Inflammatory macrophage (primary cell): Measurements from ENCODE around the gene TRAPPC2.
A peak's percentile ranks its signal among the peaks of the same experiment; 100 is the strongest.
"Not testable (repeated sequence)": the region's sequence is repeated elsewhere in the genome, so short reads cannot be mapped to it uniquely, and the experiment has no call there.

Experiments
- DNase-seq, 2 donors: peaks; one replicate each; pipeline ENCODE4 v3.0.0-alpha.2; 2020 to 2022

Gene TRAPPC2

DNA sequence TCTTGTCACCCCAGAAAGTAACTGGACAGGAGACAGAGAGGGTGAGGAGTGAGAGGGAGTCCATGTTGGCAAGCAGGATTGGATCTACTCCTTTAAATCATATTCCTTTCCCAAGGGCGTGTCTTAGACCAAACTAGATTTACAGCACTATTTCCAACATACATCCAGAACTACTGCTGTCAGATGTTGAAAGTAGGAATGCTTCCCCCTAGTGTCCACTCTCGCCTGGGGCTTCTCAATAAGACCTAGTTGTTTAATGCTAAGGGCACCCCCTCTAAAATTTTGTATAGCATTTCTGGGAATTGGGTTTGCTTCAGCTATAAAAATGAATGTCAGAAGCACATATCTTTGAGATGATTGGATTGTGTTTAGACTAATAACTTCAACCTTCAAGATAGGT, 13.4 kb upstream of the TRAPPC2 start:
- DNase-seq = peak; percentile 45 to 47

DNA sequence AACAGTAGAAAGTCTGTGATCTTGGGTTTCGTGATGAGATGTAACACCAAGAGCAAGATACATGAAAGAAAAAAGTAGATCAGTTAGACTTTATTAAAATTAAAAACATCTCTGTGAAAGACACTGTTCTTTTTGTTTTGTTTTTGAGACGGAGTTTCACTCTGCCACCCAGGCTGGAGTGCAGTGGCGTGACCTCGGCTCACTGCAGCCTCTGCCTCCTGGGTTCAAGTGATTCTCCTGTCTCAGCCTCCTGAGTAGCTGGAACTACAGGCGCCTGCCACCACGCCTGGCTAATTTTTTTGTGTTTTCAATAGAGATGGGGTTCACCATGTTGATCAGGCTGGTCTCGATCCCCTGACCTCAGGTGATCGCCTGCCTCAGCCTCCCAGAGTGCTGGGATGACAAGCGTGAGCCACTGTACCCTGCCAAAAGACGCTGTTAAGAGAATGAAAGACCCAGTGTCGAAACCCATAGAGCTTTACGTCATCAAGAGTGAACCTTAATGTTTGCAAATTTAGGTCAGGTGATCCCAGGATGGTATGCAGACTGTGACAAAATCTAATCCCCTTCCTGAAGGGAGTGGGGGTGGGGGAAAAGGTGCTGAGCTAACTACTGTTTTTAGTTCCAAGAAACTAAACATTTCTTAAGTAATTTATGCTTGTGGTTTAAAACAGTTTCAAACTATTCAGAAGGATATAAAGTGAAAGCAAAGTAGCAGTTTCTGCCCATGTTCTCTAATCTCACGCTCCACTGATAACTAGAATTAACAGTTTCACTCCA, 8.2 kb upstream of the TRAPPC2 start:
- DNase-seq = peak; percentile 13 to 29

GRCh38 chrX:13741695-13742094, 7.3 kb upstream of the TRAPPC2 start:
- DNase-seq = no peak

GRCh38 chrX:13733506-13733905, 914 bp downstream of the TRAPPC2 start:
- DNase-seq = no peak

- no peak for DNase-seq
Observed at GRCh38 chrX:13732246-13733067, 2.0 kb downstream of the TRAPPC2 start.

DNA sequence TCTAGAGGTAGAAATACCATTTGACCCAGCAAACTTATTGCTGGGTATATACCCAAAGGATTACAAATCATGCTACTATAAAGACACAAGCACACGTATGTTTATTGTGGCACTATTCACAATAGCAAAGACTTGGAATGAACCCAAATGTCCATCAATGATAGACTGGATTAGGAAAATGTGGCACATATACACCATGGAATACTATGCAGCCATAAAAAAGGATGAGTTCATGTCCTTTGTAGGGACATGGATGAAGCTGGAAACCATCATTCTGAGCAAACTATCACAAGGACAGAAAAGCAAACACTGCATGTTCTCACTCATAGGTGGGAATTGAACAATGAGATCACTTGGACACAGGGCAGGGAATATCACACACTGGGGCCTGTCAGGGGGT, 3.9 kb downstream of the TRAPPC2 start:
- DNase-seq = not testable (repeated sequence)

DNA sequence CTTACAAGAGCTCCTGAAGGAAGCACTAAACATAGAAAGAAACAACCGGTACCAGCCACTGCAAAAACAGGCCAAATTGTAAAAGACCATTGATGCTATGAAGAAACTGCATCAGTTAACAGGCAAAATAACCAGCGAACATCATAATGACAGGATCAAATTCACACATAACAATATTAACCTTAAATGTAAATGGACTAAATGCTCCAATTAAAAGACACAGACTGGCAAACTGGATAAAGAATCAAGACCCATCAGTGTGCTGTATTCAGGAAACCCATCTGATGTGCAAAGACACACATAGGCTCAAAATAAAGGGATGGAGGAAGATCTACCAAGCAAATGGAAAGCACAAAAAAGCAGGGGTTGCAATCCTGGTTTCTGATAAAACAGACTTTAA, 7.8 kb downstream of the TRAPPC2 start:
- not testable (repeated sequence) for DNase-seq

DNA sequence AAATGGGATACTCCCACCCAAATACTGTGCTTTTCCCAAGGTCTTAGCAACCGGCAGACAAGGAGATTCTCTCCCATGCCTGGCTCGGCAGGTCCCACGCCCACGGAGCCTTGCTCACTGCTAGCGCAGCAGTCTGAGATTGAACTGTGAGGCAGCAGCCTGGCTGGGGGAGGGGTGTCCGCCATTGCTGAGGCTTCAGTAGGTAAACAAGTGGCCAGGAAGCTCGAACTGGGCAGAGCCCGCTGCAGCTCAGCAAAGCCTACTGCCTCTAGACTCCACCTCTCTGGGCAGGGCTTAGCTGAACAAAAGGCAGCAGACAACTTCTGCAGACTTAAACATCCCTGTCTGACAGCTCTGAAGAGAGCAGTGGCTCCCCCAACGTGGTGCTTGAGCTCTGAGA, 9.5 kb downstream of the TRAPPC2 start:
- DNase-seq = not testable (repeated sequence)

GRCh38 chrX:13721819-13722519, 12.5 kb downstream of the TRAPPC2 start:
- DNase-seq = no peak

DNA sequence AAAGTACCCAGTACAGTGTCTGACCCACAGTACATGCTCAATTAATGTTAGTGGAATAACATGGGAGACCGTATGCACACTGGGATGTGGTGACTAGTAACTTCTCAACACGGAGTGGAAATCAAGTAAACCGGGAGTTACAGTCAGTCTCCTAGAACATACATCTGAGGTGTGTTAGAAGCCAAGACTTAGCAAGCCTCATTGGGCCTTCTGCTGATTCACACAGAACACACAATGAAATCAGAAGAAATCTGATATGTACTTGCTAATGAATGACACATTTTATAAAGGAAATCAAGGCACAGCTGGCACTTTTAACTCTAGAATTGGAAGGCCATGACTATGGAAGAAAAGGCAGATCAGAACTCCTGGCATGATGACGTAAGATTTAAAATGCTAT, 13.0 kb downstream of the TRAPPC2 start:
- DNase-seq = no peak

- DNase-seq = no peak
Observed at GRCh38 chrX:13719192-13719856, 15.1 kb downstream of the TRAPPC2 start.

DNA sequence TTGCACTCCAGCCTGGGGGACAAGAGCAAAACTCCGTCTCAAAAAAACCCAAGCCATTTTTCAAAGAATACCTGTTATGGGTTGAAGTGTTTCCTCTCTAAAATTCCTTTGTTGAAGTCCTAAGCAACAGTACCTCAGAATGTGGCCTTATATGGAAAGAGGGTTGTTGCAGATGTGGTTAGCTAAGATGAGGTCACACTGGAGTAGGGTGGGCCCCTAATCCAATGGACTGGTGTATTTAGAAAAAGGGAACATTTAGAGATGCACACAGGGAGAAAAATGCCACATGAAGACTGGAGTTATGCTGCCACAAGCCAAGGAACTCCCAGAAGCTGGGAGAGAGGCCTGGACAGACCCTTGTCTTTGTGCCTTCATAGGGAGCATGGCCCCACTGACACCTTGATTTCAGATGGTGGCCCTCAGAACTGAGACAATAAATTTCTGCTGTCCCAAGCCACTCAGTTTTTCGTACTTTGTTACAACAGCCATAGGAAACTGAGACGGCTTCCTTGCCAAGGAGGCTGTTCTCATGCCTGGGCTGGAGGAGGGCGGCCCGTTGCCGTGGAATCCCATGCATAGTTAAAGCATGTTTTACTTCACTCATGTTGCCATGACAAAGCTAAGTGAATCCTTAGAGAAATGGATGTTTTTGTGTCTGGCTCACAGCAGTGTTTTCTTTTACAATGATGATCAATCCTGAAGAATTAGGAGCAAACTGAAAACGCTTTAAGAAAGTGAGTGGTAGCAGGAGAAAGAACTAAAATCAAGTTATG, 16.5 kb downstream of the TRAPPC2 start:
- no peak for DNase-seq

GRCh38 chrX:13716905-13717304, 17.5 kb downstream of the TRAPPC2 start:
- no peak for DNase-seq

- DNase-seq = no peak
Observed at GRCh38 chrX:13716455-13716854, 18.0 kb downstream of the TRAPPC2 start.

GRCh38 chrX:13711141-13711540, 23.3 kb downstream of the TRAPPC2 start:
- no peak for DNase-seq

GRCh38 chrX:13703589-13703988, 30.8 kb downstream of the TRAPPC2 start:
- no peak for DNase-seq

DNA sequence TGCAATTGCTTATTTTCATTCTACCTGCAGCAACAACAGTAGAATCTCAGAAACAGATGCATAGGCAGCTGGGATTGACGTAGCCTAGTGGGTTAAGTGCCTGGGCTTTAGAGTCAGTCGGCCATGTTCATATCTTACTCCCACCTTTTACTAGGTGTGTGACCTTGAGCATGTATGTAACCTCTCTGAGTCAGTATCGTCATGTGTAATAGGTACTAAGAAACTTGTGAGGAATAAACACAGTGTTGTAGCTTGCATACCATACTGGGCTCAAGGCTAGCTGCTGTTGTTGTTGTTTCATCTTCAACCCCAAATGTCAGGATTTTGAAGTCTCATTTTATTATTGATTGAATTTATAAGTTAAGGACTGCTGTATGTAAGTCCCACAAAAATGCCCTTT, 31.3 kb downstream of the TRAPPC2 start:
- DNase-seq = no peak

DNA sequence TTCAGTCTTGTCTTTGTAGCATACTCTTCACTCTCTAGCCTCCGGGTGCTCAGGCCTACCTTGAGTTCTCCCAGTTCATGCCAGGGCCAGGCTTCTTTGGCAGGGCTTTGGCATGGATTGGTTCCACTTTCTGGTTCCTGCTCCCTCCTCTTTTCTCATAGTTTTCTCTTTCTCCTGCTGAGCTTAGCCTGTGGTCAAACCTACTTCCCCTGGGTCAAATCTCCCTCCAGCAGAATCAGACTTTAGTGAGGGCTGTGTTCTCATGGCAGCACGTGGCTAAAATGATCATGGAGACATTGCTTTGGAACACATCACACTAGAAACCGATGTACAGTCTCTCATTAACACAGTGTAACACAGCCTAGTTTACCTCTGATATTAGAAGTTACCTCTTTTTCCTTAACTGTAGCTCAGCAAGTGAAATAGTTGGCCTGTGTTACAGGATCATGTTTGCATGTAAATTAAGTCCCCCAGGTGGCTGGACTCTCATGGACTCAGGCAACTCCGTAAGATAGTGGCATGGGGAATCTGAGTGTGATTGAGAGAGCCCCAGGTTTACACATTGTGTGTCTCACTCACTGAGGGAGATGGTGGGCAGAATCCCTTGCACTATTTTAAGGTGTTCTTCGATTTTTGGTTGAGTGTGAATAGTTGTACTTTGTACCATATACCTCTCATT, 32.2 kb downstream of the TRAPPC2 start:
- DNase-seq = no peak

DNA sequence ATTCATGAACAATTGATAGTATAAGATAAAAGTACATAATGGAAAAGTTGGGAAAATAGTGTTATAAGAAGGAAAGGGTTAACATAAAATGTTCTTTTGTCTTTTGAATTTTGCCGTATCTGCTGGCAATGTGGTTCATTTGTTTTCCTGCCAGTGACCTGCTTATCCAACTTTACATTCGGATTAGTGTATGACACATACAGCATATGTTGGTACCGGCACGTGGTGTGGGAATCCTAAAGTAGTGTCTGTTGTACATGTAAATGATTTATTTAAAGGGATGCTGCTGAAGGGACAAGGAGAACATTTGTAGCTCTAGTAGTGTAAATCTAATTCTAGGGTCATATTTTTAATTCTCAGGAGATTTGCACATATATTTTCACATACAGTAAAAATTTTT, 34.0 kb downstream of the TRAPPC2 start:
- DNase-seq = no peak

- DNase-seq = no peak
Observed at GRCh38 chrX:13699183-13699826, 35.1 kb downstream of the TRAPPC2 start.

DNA sequence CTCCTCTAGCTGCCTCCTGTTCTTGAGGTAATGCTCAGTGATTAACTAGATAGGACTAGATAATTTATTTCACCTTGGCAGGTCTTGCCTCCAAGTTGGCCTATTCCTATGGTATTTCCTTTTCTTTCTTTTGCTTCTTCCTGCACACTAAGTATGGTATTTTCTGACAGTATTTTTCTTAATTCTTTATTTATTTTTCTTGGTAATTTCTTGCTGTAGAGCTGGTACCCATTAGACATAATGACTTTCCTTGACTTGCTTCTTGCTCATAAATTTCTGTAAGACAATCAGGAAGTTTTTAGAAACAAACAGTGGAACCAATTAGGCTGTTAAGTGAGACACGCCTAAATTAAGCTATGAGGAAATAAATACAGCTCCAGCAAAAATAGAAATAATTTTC, 36.0 kb downstream of the TRAPPC2 start:
- DNase-seq = no peak
